Breast epithelium (tissue), 3 donors: ENCODE data around the gene WNT5B.

Experiments used
- POLR2A ChIP-seq: fragments of 450-650 bp; IDR thresholded peaks from one replicate; pipeline ENCODE4 v1.6.1; 2016; ENCODE audit warnings: antibody characterized with exemption, mild to moderate bottlenecking, moderate library complexity
- TF ChIP-seq, protein P1 (sequence below), 3 donors: fragments of 450-650 bp; IDR thresholded peaks; one replicate each; pipeline ENCODE4 v1.5.1; 2016 to 2017; ENCODE audit warnings: antibody characterized with exemption in 3 of 3, mild to moderate bottlenecking in 3 of 3, moderate library complexity in 3 of 3

DNA sequence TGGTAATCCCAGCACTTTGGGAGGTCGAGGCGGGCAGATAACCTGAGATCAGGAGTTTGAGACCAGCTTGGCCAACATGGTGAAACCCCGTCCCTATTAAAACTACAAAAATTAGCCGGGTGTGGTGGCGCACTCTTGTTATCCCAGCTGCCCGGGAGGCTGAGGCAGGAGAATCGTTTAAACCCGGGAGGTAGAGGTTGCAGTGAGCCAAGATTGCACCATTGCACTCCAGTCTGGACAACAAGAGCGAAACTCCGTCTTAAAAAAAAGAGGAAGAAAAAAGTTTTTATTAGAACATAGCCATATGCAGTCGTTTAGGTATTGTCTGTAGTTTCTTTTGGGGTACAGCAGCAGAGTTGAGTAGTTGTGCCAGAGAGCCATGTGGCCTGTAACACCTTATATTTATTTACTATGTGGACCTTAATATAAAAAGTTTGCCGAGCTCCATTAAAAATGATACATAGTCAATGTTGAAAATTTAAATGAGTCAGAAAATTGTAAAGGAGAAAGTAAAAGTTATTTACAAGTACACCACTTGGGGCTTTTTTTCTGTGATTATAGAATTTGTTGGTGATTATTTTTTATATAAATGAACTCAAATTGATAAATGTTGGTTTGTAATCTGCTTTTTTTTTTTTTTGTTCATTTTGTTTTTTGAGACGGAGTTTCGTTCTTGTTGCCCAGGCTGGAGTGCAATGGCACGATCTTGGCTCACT is 64.0 kb downstream of the WNT5B start:
- TF ChIP-seq POLR2A = no peak
- TF ChIP-seq, protein P1, sequence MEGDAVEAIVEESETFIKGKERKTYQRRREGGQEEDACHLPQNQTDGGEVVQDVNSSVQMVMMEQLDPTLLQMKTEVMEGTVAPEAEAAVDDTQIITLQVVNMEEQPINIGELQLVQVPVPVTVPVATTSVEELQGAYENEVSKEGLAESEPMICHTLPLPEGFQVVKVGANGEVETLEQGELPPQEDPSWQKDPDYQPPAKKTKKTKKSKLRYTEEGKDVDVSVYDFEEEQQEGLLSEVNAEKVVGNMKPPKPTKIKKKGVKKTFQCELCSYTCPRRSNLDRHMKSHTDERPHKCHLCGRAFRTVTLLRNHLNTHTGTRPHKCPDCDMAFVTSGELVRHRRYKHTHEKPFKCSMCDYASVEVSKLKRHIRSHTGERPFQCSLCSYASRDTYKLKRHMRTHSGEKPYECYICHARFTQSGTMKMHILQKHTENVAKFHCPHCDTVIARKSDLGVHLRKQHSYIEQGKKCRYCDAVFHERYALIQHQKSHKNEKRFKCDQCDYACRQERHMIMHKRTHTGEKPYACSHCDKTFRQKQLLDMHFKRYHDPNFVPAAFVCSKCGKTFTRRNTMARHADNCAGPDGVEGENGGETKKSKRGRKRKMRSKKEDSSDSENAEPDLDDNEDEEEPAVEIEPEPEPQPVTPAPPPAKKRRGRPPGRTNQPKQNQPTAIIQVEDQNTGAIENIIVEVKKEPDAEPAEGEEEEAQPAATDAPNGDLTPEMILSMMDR (IDR thresholded peaks at IDR 0.05) = no peak
